ENCODE results near the gene SPR. TPM values are rescaled to one million over a fixed set of nuclear protein-coding genes. Genes with fewer than 3 reads are reported as not detected.

SPR gene
- total and polyA plus RNA-seq, 2 donors from 2014 or later: 29.9 to 102 TPM

DNA sequence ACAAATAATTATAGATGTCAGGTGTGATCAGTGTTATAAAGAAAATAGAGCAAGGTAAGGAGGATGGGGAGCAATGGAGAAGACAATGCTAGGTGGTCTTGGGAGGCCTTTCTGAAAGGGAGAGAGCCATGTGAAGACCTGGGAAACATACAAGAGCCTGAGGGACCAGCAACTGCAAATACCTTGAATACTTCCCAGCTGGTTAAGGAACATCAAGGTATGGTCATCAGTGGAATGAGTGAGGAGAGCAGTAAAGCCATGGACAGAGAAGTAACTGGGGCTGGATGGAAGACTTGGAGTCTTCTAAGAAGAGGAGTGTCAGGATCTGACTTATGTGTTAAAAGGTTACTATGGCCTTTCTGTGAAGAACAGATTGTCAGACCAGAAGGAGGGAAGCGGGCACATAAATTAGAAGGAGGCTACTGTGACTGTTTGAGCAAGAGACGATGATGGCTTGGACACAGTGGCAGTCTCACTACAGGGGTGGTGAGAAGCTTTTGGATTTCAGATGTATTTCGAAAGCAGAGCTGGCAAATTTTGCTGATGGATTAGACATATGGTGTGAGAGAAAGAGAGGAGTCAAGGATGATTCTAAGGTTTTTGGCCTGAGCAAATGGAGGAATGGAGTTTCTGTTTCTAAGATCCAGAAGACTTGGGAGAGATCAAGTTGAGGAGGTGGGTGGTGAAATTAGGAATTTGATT, 38.6 kb upstream of the SPR start:
- FAIRE-seq (no peak), DNase-seq (no peak)
- no peak overlapping the region for H3K27ac ChIP-seq (ENCODE audit: low read depth in 2 of 2, low read length in 2 of 2)
- intact Hi-C loops (cut with DNase I): no loop called here
- H3K4me3 ChIP-seq (ENCODE audit: low read length in 3 of 3): no peak overlapping the region
- H3K9me3 ChIP-seq (ENCODE audit: control insufficient read depth in 2 of 3, insufficient read depth in 1 of 3, low read length in 3 of 3): no peaks in the 10 kb centered on the region
- H3K36me3 ChIP-seq (ENCODE audit: control insufficient read depth in 2 of 3, insufficient read depth in 3 of 3, low read length in 3 of 3): no peaks in the 10 kb centered on the region
- no peaks in the 10 kb centered on the region for H3K27me3 ChIP-seq (ENCODE audit: control insufficient read depth, insufficient read depth, low read length)
- no peaks in the 10 kb centered on the region for H3K4me1 ChIP-seq (ENCODE audit: control insufficient read depth in 2 of 3, insufficient read depth in 2 of 3, low read depth in 1 of 3, low read length in 3 of 3)
- no peak overlapping the region for H3K9ac ChIP-seq (ENCODE audit: low read length in 3 of 3)
- no peak for TF ChIP-seq CTCF (IDR thresholded peaks at IDR 0.05; ENCODE audit: borderline replicate concordance, extremely low read depth, insufficient read depth)

DNA sequence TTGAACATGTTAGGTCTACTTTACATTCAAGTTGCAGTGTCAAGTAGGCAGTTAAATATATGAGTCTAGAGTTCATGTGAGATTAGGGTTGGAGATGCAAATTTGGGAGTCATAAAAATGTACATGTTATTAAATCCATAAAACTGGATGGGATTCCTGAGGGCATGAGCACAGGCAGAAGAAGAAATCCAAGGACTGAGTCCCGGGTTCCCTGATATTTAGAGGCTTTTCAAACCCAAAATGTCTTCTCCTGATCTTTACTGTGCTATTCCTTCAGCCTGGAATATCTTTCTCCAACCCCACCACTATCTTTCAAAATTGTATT, 38.1 kb upstream of the SPR start:
- TF ChIP-seq CTCF (IDR thresholded peaks at IDR 0.05; ENCODE audit: borderline replicate concordance, extremely low read depth, insufficient read depth): no peak
- Histone ChIP-seq H3K27ac (ENCODE audit: low read depth in 2 of 2, low read length in 2 of 2) (no peak overlapping the region), H3K9me3 (ENCODE audit: control insufficient read depth in 2 of 3, insufficient read depth in 1 of 3, low read length in 3 of 3) (no peaks in the 10 kb centered on the region), H3K4me1 (ENCODE audit: control insufficient read depth in 2 of 3, insufficient read depth in 2 of 3, low read depth in 1 of 3, low read length in 3 of 3) (no peaks in the 10 kb centered on the region), H3K9ac (ENCODE audit: low read length in 3 of 3) (no peak overlapping the region), H3K4me3 (ENCODE audit: low read length in 3 of 3) (no peak overlapping the region), H3K27me3 (ENCODE audit: control insufficient read depth, insufficient read depth, low read length) (no peaks in the 10 kb centered on the region), H3K36me3 (ENCODE audit: control insufficient read depth in 2 of 3, insufficient read depth in 3 of 3, low read length in 3 of 3) (no peaks in the 10 kb centered on the region)
- intact Hi-C loops (cut with DNase I): no loop called here
- DNase-seq (no peak), FAIRE-seq (no peak)

DNA sequence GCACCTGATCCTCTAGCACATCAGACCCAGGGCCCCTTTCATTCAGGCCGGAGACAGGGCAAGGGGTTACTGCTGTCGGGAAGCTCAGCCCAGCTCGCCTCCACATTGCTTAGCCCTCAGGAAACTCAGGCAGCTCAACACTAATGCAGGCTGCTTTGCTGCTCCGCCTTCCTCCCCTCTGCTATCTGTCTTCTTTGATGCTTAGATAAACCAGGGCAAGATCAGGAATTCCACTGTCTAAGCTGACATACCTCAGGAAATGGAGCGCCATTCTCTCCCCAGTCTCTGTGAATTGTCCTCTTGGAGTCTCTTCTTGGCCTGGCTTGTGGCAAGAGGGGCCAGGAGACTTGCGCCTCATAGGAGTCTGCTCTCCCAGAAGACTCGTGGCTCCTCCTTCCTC, 35.9 kb upstream of the SPR start:
- Histone ChIP-seq H3K4me3 (ENCODE audit: low read length in 3 of 3) (no peak overlapping the region), H3K9me3 (ENCODE audit: control insufficient read depth in 2 of 3, insufficient read depth in 1 of 3, low read length in 3 of 3) (no peaks in the 10 kb centered on the region), H3K27me3 (ENCODE audit: control insufficient read depth, insufficient read depth, low read length) (no peaks in the 10 kb centered on the region), H3K9ac (ENCODE audit: low read length in 3 of 3) (no peak overlapping the region), H3K4me1 (ENCODE audit: control insufficient read depth in 2 of 3, insufficient read depth in 2 of 3, low read depth in 1 of 3, low read length in 3 of 3) (no peaks in the 10 kb centered on the region), H3K27ac (ENCODE audit: low read depth in 2 of 2, low read length in 2 of 2) (no peak overlapping the region), H3K36me3 (ENCODE audit: control insufficient read depth in 2 of 3, insufficient read depth in 3 of 3, low read length in 3 of 3) (no peaks in the 10 kb centered on the region)
- intact Hi-C loops (cut with DNase I): no loop called here
- TF ChIP-seq CTCF (IDR thresholded peaks at IDR 0.05; ENCODE audit: borderline replicate concordance, extremely low read depth, insufficient read depth): no peak
- no peak for FAIRE-seq
- no peak for DNase-seq

GRCh38 chr2:72859831-72860262, 27.4 kb upstream of the SPR start:
- H3K27me3 ChIP-seq (ENCODE audit: control insufficient read depth, insufficient read depth, low read length): peaks cover 11% of the 10 kb centered on the region
- FAIRE-seq (peak; percentile 84), DNase-seq (peak in 4 of 5 donors; percentile 60 to 83 (median 72))
- no peaks in the 10 kb centered on the region for H3K36me3 ChIP-seq (ENCODE audit: control insufficient read depth in 2 of 3, insufficient read depth in 3 of 3, low read length in 3 of 3)
- H3K4me3 ChIP-seq (ENCODE audit: low read length in 3 of 3): no peak overlapping the region
- peak; percentile 78 for TF ChIP-seq CTCF (IDR thresholded peaks at IDR 0.05; ENCODE audit: borderline replicate concordance, extremely low read depth, insufficient read depth)
- H3K9ac ChIP-seq (ENCODE audit: low read length in 3 of 3): no peak overlapping the region
- peaks cover 0 to 3% (median 0%) of the 10 kb centered on the region in 3 donors for H3K4me1 ChIP-seq (ENCODE audit: control insufficient read depth in 2 of 3, insufficient read depth in 2 of 3, low read depth in 1 of 3, low read length in 3 of 3)
- H3K27ac ChIP-seq (ENCODE audit: low read depth in 2 of 2, low read length in 2 of 2): no peak overlapping the region
- no peaks in the 10 kb centered on the region for H3K9me3 ChIP-seq (ENCODE audit: control insufficient read depth in 2 of 3, insufficient read depth in 1 of 3, low read length in 3 of 3)
- intact Hi-C loops (cut with DNase I): loop anchor here (5.0 kb wide), 1 partner anchor 88 kb away; no protein-coding TSS in a partner anchor
